ENCODE measurements around the gene GTPBP8. TPM values are rescaled to one million over a fixed set of nuclear protein-coding genes. Genes with fewer than 3 reads are reported as not detected.
A peak's percentile ranks its signal among the peaks of the same experiment; 100 is the strongest.

The GTPBP8 gene
- total and polyA plus RNA-seq, 10 of the 15 experiments (the other 5 are each of a cell fraction or from before 2014, with no cell fraction given), result 10.3 to 29.0 (median 17.0) TPM

- TF ChIP-seq NRF1 (conservative IDR thresholded peaks at IDR 0.05; ENCODE audit: low read depth, low read length), result no peak
- TF ChIP-seq ZNF622 (IDR thresholded peaks at IDR 0.05), result no peak
- TF ChIP-seq HCFC1 (IDR thresholded peaks at IDR 0.05; ENCODE audit: low read length), result no peak
- peak; percentile 90 for TF ChIP-seq MTA2 (IDR thresholded peaks at IDR 0.05; ENCODE audit: low read depth)
- no peak for TF ChIP-seq SMAD5 (IDR thresholded peaks at IDR 0.05; ENCODE audit: low read depth)
- no peak; the same call in 1 of the 2 replicates for TF ChIP-seq ZNF207 (IDR thresholded peaks at IDR 0.05; ENCODE audit: borderline replicate concordance)
- TF ChIP-seq MYB (IDR thresholded peaks at IDR 0.05; ENCODE audit: borderline replicate concordance, low read depth, low read length), result no peak
- no peak for TF ChIP-seq BCL3 (IDR thresholded peaks at IDR 0.05; ENCODE audit: borderline replicate concordance, insufficient read depth, low read depth, low read length, poor library complexity, severe bottlenecking)
- no peak for TF ChIP-seq CEBPZ (IDR thresholded peaks at IDR 0.05; ENCODE audit: low read depth, low read length)
- TF ChIP-seq ZZZ3 (IDR thresholded peaks at IDR 0.05; ENCODE audit: control insufficient read depth, insufficient read length, low read depth), result no peak
- no peak for TF ChIP-seq HDGF (IDR thresholded peaks at IDR 0.05)
- TF ChIP-seq LARP7 (IDR thresholded peaks at IDR 0.05), result no peak
- 0 out of 2 replicates have a peak, but pooled peaks have one; percentile 44 for TF ChIP-seq NR2F1 (conservative IDR thresholded peaks at IDR 0.05)
- TF ChIP-seq NFYA (IDR thresholded peaks at IDR 0.05; ENCODE audit: borderline replicate concordance, low read depth, low read length), result no peak
- no peak for TF ChIP-seq USF1 (IDR thresholded peaks at IDR 0.05; ENCODE audit: borderline replicate concordance, extremely low read length, insufficient read depth, low read depth, low read length)
- TF ChIP-seq BACH1 (IDR thresholded peaks at IDR 0.05; ENCODE audit: borderline replicate concordance), result no peak
- TF ChIP-seq CBFB (IDR thresholded peaks at IDR 0.05; ENCODE audit: low read depth), result 0 out of 2 replicates have a peak, but pooled peaks have one; percentile 6
- TF ChIP-seq MXI1 (IDR thresholded peaks at IDR 0.05; ENCODE audit: low read depth, low read length), result 0 out of 2 replicates have a peak, but pooled peaks have one; percentile 44
- TF ChIP-seq TCF3 (IDR thresholded peaks at IDR 0.05; ENCODE audit: borderline replicate concordance, insufficient read depth, low read depth, low read length), result 0 out of 2 replicates have a peak, but pooled peaks have one; percentile 29
- TF ChIP-seq CHD2 (IDR thresholded peaks at IDR 0.05; ENCODE audit: borderline replicate concordance, low read depth, low read length), result 0 out of 2 replicates have a peak, but pooled peaks have one; percentile 4
- no peak for TF ChIP-seq SP1 (IDR thresholded peaks at IDR 0.05; ENCODE audit: low read depth, low read length)
- TF ChIP-seq CBX5 (IDR thresholded peaks at IDR 0.05; ENCODE audit: low read depth), result peak; percentile 84
- no peak for TF ChIP-seq SMAD1 (IDR thresholded peaks at IDR 0.05; ENCODE audit: low read depth, partially characterized antibody)
- TF ChIP-seq PML (IDR thresholded peaks at IDR 0.05; ENCODE audit: low read length), result peak; percentile 63
- TF ChIP-seq HDAC6 (IDR thresholded peaks at IDR 0.05; ENCODE audit: unreplicated experiment), result no peak
- 0 out of 2 replicates have a peak, but pooled peaks have one; percentile 45 for TF ChIP-seq STAT3 (IDR thresholded peaks at IDR 0.05; ENCODE audit: low read depth, low read length)
- no peak for TF ChIP-seq KLF5 (IDR thresholded peaks at IDR 0.05; ENCODE audit: partially characterized antibody)
These were observed 17.2 kb upstream of the GTPBP8 start (continued) for GRCh38 chr3:112973325-112974177.

Measured in GM12878 (cell line).